BLaER1 (cell line): ENCODE measurements around the gene OR52E4.

ENCODE experiments used
- H3K27ac ChIP-seq: shearing (Covaris generic); formaldehyde crosslinking; 2 replicates; pipeline ENCODE4 v1.8.1; 2022
- H3K27me3 ChIP-seq: shearing (Covaris generic); formaldehyde crosslinking; 2 replicates; pipeline ENCODE4 v1.8.1; 2022
- H3K36me3 ChIP-seq: shearing (Covaris generic); formaldehyde crosslinking; 2 replicates; pipeline ENCODE4 v1.8.1; 2022
- H3K4me1 ChIP-seq: shearing (Covaris generic); formaldehyde crosslinking; 2 replicates; pipeline ENCODE4 v1.8.1; 2022
- H3K4me2 ChIP-seq: shearing (Covaris generic); formaldehyde crosslinking; 2 replicates; pipeline ENCODE4 v1.8.1; 2022
- H3K4me3 ChIP-seq: shearing (Covaris generic); formaldehyde crosslinking; 2 replicates; pipeline ENCODE4 v1.8.1; 2022
- H3K9ac ChIP-seq: shearing (Covaris generic); formaldehyde crosslinking; 2 replicates; pipeline ENCODE4 v1.8.1; 2022
- H3K9me3 ChIP-seq: shearing (Covaris generic); formaldehyde crosslinking; 2 replicates; pipeline ENCODE4 v1.8.1; 2022
- H4K20me1 ChIP-seq: shearing (Covaris generic); formaldehyde crosslinking; 2 replicates; pipeline ENCODE4 v1.8.1; 2022
- Cebpa-rat ChIP-seq: shearing (Covaris generic); IDR thresholded peaks from 2 replicates; pipeline ENCODE4 v1.8.1; 2022

The OR52E4 gene

DNA sequence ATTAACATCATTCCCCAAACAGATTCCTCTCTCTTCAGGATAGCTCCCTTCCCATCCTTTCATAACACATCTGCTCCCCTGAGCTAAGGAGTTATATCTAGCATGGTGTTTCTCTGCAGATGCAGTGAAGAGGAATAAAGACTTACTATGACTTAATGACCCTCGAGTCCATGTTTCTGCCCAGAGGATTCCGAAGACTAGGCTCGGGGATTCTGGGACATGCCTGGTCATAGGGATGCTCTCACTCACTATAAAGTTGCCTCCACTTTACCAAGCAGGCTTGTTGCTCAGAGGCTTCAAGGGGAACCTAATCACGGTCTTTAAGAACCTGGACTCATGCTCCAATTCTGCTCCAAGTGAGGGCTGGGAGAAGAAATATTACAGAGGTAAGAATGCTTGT lies at the start of gene OR52E4:
TSS of gene OR52E4 (plus strand) at position 301 of the 400 bp plus-strand sequence. CDS start 3,664 bp downstream, outside the sequence.
- H3K4me3 ChIP-seq, result no peak within 1 kb of the TSS
- H3K4me1 ChIP-seq, result no peaks in the 10 kb centered on the region
- no peak for TF ChIP-seq Cebpa-rat
- no peaks in the 10 kb centered on the region for H3K9me3 ChIP-seq
- no peak within 1 kb of the TSS for H3K9ac ChIP-seq
- H3K36me3 ChIP-seq, result no peaks in the 10 kb centered on the region
- no peak within 1 kb of the TSS for H3K4me2 ChIP-seq
- H3K27ac ChIP-seq, result no peak within 1 kb of the TSS
- H4K20me1 ChIP-seq, result no peaks in the 10 kb centered on the region
- H3K27me3 ChIP-seq, result no peaks in the 10 kb centered on the region

DNA sequence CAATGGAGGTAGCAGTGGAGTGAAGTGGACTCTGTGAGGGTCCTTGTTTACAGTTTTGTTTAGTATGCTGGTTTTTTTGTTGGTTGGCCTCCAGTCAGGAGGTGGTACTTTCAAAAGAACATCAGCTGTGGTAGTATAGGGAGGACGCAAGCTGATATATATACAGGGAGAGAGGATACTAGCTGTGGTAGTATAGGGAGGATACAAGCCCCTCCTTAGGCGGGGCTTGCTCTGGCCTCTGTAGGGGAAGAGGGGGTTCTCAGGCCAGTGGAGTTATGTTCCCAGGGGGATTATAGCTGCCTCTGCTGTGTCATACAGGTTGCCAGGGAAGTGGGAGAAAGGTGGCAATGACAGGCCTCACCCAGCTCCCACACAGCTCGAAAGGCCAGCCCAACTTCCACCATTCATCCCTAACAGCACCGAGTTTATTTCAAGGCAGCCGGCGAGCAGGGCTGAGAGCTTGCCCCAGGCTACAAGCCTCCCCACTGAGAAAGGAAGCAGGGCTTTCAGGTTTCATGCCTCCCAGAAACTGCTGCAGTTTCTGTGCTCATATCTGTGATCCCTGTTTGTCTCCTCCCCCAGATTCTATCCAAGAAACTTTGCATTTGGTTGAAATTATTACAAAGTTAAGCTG lies 49.1 kb upstream of the OR52E4 start:
- no peak for TF ChIP-seq Cebpa-rat
- no peaks in the 10 kb centered on the region for H3K4me1 ChIP-seq
- no peak overlapping the region for H3K27ac ChIP-seq
- no peaks in the 10 kb centered on the region for H3K36me3 ChIP-seq
- H3K9ac ChIP-seq, result no peak overlapping the region
- H4K20me1 ChIP-seq, result no peaks in the 10 kb centered on the region
- no peak overlapping the region for H3K4me3 ChIP-seq
- peaks cover 3% of the 10 kb centered on the region; the same call in 1 of the 2 replicates for H3K9me3 ChIP-seq
- no peaks in the 10 kb centered on the region for H3K27me3 ChIP-seq
- H3K4me2 ChIP-seq, result no peak overlapping the region

DNA sequence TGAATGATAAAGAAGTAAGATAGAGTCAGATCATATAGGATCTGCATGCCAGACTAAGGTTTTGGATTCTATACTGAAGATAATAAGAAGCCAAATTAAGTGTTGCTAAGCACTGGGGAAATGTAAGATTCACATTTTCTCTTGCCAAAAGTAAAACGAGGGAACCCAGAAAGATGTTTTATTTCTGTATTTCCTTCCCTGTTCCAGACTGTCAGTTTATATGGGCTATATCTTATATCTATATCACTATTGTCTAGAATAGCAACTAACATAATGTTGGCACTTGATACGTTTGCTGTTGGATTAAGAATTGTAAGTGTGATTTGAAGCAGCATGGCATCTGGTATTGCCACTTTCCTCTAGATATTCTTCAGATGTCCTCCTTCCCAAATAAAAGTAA lies 47.0 kb upstream of the OR52E4 start:
- no peak overlapping the region for H3K4me2 ChIP-seq
- H3K4me3 ChIP-seq, result no peak overlapping the region
- no peaks in the 10 kb centered on the region for H3K36me3 ChIP-seq
- H4K20me1 ChIP-seq, result no peaks in the 10 kb centered on the region
- no peaks in the 10 kb centered on the region for H3K4me1 ChIP-seq
- H3K27me3 ChIP-seq, result no peaks in the 10 kb centered on the region
- no peak overlapping the region for H3K27ac ChIP-seq
- H3K9ac ChIP-seq, result no peak overlapping the region
- no peaks in the 10 kb centered on the region for H3K9me3 ChIP-seq
- no peak for TF ChIP-seq Cebpa-rat

DNA sequence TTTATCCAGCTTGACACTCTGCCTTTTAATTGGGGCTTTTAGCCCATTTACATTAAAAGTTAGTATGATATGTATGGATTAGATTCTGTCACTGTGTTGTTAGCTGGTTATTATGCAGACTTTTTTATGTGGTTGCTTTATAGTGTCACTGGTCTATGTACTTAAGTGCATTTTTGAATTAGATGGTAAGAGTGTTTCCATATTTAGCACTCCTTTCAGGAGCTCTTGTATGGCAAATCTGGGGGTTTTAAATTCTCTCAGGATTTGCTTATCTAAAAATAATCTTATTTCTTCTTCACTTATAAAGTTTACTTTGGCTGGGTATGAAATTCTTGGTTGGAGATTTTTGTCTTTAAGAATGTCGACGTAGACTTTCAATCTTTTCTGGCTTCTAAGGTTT lies 42.7 kb upstream of the OR52E4 start:
- TF ChIP-seq Cebpa-rat, result no peak
- Histone ChIP-seq H3K4me3 (no peak overlapping the region), H3K4me2 (no peak overlapping the region), H3K9me3 (no peaks in the 10 kb centered on the region), H3K4me1 (no peaks in the 10 kb centered on the region), H3K27me3 (no peaks in the 10 kb centered on the region), H3K27ac (no peak overlapping the region), H3K9ac (no peak overlapping the region), H4K20me1 (no peaks in the 10 kb centered on the region), H3K36me3 (no peaks in the 10 kb centered on the region)

DNA sequence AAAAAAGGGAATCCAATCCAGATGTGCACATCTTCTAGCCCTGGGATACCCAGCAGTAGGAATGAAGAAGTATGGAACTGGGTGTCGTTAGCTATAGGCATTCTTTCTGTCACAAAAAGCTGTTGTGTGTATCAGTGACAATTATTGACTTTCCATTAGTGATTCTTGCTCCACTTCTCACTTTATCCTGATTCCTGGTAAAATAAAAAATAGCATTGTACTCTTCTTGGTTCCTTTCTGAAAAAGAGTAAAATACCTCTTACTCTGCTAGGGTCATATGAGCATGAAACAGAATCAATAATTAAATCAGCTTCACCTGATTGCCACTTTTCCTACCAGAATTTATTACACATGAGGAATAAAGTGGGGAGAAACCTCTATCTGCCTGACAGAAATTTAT lies 38.6 kb upstream of the OR52E4 start, which contains the start of gene OR52E6:
TSS of gene OR52E6 (minus strand) at position 101 of the 400 bp plus-strand sequence. CDS start at position 101, 0 bp downstream.
- Histone ChIP-seq H3K4me2 (no peak within 1 kb of the TSS), H3K36me3 (no peaks in the 10 kb centered on the region), H4K20me1 (no peaks in the 10 kb centered on the region), H3K9ac (no peak within 1 kb of the TSS), H3K4me1 (no peaks in the 10 kb centered on the region), H3K9me3 (no peaks in the 10 kb centered on the region), H3K27me3 (no peaks in the 10 kb centered on the region), H3K27ac (no peak within 1 kb of the TSS), H3K4me3 (no peak within 1 kb of the TSS)
- TF ChIP-seq Cebpa-rat, result no peak

DNA sequence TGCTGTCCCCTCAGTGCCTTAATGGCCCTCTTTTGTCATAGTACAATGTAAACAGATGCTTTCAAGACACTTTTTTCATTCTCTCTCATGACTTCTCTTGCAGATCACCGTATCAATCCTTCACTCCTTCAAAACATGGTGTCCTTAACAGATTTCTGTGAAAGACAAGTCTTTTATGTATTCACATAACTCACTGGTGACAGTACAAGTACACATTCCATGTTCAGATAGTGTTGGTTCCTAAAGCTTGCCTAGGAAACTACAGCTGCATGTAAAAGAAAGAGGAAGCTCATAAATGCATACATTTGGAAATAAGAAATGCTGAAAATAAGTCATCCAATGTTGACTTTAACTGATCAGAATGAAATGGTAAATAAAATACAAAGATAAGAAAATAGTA lies 33.7 kb upstream of the OR52E4 start:
- H4K20me1 ChIP-seq, result no peaks in the 10 kb centered on the region
- no peaks in the 10 kb centered on the region for H3K36me3 ChIP-seq
- H3K4me1 ChIP-seq, result no peaks in the 10 kb centered on the region
- TF ChIP-seq Cebpa-rat, result no peak
- H3K27me3 ChIP-seq, result no peaks in the 10 kb centered on the region
- H3K9me3 ChIP-seq, result no peaks in the 10 kb centered on the region
- H3K4me3 ChIP-seq, result no peak overlapping the region
- H3K4me2 ChIP-seq, result no peak overlapping the region
- H3K9ac ChIP-seq, result no peak overlapping the region
- H3K27ac ChIP-seq, result no peak overlapping the region

DNA sequence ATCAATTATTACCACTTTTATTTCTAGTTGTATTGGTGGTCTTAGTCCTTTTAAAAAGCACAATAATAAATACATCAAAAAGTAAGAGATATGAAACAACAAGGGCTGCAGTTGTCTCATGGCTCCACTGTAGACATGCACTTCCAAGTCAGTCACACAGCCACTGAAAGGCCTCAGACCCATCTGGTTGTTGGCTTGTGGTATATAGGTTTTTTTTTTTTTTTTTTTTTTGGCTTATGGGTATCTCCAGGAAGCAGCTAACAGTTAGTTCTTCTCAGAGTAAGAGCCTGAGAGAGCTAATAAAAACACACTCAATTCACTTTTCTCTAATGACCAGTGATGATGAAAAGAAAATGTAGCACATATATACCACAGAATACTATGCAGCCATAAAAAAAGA lies 32.7 kb upstream of the OR52E4 start:
- no peaks in the 10 kb centered on the region for H3K27me3 ChIP-seq
- no peak for TF ChIP-seq Cebpa-rat
- H4K20me1 ChIP-seq, result no peaks in the 10 kb centered on the region
- H3K4me2 ChIP-seq, result no peak overlapping the region
- no peaks in the 10 kb centered on the region for H3K36me3 ChIP-seq
- no peak overlapping the region for H3K9ac ChIP-seq
- no peak overlapping the region for H3K4me3 ChIP-seq
- 0 out of 2 replicates have a peak, but pooled peaks cover under 1% of the 10 kb centered on the region for H3K9me3 ChIP-seq
- no peak overlapping the region for H3K27ac ChIP-seq
- no peaks in the 10 kb centered on the region for H3K4me1 ChIP-seq

DNA sequence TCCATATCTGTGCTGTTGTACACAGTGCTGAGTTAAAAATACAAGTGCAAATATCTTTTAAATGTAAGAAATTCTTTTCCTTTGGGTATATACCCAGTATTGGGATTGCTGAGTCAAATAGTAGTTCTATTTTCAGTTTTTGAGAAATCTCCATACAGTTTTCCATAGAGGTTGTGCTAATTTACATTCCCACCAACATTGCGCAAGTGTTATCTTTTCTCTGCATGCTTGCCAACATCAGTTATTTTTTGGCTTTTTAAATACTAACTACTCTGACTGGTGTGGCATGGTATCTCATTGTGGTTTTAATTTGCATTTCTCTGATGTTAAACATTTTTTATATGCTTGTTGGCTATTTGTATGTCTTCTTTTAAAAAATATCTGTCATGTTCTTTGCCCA lies 29.4 kb upstream of the OR52E4 start:
- no peaks in the 10 kb centered on the region for H3K4me1 ChIP-seq
- no peak overlapping the region for H3K4me3 ChIP-seq
- no peaks in the 10 kb centered on the region for H3K36me3 ChIP-seq
- H3K9ac ChIP-seq, result no peak overlapping the region
- H3K27ac ChIP-seq, result no peak overlapping the region
- no peaks in the 10 kb centered on the region for H3K27me3 ChIP-seq
- 0 out of 2 replicates have a peak, but pooled peaks cover 8% of the 10 kb centered on the region for H3K9me3 ChIP-seq
- no peak for TF ChIP-seq Cebpa-rat
- no peak overlapping the region for H3K4me2 ChIP-seq
- H4K20me1 ChIP-seq, result no peaks in the 10 kb centered on the region

DNA sequence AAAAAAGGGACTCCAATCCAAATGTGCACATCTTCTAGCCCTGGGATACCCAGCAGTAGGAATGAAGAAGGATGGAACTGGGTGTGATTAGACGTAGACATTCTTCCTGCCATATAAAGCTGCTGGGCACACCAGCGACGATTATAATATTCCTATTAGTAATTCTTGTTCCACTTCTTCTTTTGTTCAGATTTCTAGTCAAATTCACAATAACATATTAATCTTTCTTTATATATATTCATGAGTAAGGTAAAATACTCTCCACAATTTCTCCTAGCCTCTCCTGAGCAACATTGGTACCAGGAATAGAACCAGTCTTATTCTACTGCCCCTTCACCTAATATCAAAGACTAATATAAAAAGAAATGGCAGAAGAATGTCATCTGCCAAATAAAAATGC lies 22.8 kb upstream of the OR52E4 start, which contains the start of gene OR52E8:
TSS of gene OR52E8 (minus strand) at position 101 of the 400 bp plus-strand sequence. CDS start at position 101, 0 bp downstream.
- no peaks in the 10 kb centered on the region for H3K4me1 ChIP-seq
- H4K20me1 ChIP-seq, result no peaks in the 10 kb centered on the region
- H3K9ac ChIP-seq, result no peak within 1 kb of the TSS
- no peaks in the 10 kb centered on the region for H3K36me3 ChIP-seq
- H3K27ac ChIP-seq, result no peak within 1 kb of the TSS
- no peak for TF ChIP-seq Cebpa-rat
- no peak within 1 kb of the TSS for H3K4me2 ChIP-seq
- H3K9me3 ChIP-seq, result 0 out of 2 replicates have a peak, but pooled peaks cover 8% of the 10 kb centered on the region
- H3K27me3 ChIP-seq, result no peaks in the 10 kb centered on the region
- H3K4me3 ChIP-seq, result no peak within 1 kb of the TSS

DNA sequence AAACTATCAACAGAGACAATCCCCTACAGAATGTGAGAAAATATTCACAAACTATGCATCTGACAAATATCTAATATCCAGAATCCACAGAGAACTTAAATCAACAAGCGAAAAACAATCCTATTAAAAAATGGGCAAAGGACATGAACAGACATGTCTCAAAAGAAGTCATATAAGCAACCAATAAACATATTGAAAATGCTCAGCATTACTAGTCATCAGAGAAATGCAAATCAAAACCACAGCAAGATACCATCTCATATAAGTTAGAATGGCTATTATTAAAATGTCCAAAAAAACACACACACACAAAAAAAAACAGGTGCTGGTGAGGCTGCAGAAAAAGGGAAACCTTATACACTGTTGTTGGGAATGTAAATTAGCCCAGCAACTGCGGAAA lies 14.6 kb upstream of the OR52E4 start:
- H3K36me3 ChIP-seq, result no peaks in the 10 kb centered on the region
- no peaks in the 10 kb centered on the region for H3K9me3 ChIP-seq
- H3K9ac ChIP-seq, result no peak overlapping the region
- H3K4me2 ChIP-seq, result no peak overlapping the region
- no peaks in the 10 kb centered on the region for H4K20me1 ChIP-seq
- TF ChIP-seq Cebpa-rat, result no peak
- no peak overlapping the region for H3K27ac ChIP-seq
- no peaks in the 10 kb centered on the region for H3K27me3 ChIP-seq
- no peaks in the 10 kb centered on the region for H3K4me1 ChIP-seq
- H3K4me3 ChIP-seq, result no peak overlapping the region

DNA sequence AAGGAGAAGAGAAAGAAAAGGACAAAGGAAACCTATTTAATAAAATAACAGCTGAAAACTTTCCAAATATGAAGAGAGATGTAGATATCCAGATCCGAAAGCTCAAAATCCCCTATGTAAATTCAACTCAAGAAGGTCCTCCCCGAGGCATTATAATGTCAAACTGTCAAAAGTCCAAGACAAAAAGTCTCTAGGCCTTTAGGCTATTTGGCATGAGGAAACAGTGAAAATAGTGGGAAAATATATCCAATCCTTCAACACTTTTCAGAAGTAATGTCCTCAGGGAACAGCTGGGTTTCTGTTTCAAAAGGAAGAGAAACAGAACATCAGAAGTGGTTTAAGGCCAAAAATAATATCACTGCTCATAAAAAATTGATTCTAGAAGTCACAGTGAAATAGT lies 1.9 kb upstream of the OR52E4 start:
- no peak overlapping the region for H3K4me2 ChIP-seq
- no peak overlapping the region for H3K4me3 ChIP-seq
- H3K27ac ChIP-seq, result no peak overlapping the region
- no peaks in the 10 kb centered on the region for H4K20me1 ChIP-seq
- H3K9me3 ChIP-seq, result no peaks in the 10 kb centered on the region
- no peaks in the 10 kb centered on the region for H3K36me3 ChIP-seq
- TF ChIP-seq Cebpa-rat, result no peak
- H3K9ac ChIP-seq, result no peak overlapping the region
- H3K27me3 ChIP-seq, result no peaks in the 10 kb centered on the region
- H3K4me1 ChIP-seq, result no peaks in the 10 kb centered on the region
